GM18870 (cell line): ENCODE results near the gene DENND2D.

Experiments
- ATAC-seq: cut with Tn5 transposase; IDR thresholded peaks from one replicate; pipeline ENCODE4 v1.9.1; 2021; ENCODE audit warnings: moderate library complexity; ENCODE audit not compliant: unreplicated experiment

DENND2D gene

DNA sequence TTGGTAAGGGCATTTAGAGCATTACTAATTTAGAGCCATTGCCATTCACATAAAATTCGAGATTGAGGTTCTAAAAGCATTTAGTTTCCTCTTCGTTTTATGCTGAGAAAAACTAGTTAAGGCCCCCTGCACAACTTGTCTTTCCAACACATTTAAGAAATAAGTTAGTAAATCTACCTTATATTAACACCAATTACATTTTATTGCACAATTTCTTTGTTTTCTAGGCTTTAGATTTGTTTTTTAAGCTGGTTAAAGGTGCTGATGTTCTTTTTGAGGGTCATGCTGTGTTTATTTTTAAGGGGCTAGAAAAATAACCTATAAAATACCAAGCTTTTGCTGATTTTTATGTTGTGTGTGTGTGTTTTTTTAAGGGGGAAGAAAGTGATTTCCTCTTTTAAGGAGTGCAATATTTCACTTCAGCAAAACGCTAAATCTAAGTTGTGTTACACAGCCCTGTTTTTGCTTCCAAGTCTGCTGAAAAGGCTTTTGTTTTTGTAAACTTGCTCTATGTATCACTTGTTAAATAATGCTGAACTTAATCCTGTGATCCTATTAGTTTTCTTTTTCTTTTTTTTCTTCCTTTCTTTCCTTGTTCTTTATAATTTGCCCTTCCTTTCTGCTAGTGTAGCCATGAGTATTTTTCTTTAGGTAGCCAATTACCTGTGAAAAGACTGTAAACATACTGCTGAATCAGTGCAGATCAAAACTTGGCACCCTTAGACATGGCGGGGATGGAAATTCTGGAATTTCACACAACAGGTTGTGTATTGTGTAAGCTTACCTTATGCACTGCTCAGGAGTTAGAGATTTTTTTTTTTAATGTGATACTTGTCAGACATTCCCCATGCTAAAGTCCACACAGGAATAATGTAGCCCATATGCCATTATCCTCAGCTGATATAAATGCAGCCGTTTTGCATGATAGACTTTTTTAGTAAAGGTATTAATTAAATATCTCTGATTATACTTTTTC is 58.9 kb downstream of the DENND2D start:
- ATAC-seq: no peak

DNA sequence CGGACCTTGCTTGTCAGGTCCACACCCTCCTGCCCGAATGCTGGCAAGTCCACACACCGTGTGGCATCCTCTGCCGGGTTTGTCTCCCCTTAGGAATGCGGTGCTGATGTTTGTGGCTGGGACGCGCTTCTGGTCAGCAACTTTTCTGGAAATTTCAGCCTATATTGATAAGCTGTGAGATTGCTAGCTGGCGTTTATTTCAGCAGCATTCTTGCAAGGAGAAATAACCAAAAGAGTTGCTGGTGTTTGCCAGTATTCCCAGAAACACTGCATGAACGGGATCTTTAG is 59.8 kb downstream of the DENND2D start:
- ATAC-seq: no peak

DNA sequence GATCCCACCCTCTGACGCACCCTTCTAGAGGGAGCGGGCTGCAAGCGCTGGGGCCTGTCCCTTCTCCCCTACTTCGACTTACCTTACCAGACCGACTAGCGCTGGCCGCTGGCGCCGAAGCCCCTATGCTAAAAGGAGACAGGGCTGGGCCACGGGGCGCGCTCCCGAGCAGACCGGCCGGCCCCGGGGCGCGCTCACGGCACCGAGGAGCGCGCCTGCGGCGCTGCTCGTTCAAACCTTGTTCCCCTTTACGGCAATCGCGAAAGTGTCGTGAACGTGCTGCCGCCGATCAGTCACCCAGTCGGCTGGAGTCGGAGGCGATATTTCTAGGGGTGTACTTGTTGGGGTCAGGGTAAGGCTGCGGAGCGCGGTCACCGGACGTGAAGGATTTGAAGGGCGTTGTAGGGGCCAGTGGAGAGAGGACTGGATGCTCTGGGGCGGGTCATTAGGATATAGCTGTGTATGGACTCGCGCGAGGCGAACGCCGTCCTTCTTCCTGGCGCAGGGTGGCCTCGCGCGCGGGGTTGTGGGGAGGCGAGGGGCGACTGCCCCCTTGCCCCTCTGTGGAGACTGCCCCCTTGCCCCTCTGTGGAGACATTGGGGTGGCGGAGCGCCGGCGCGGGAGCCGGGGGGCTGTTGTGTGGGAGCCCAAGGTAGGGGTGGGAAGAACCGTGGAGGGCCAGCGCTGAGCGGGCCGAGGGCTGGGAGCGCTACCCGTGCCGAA is 60.3 kb downstream of the DENND2D start, which contains the start of the genes CEPT1 and DRAM2:
Gene CEPT1, plus strand, starts transcription at position 268 of the 724 bp plus-strand sequence. CDS start 7,492 bp downstream, outside the sequence.
Gene DRAM2, minus strand, starts transcription at position 138 of the 724 bp plus-strand sequence. CDS start 8,539 bp downstream, outside the sequence.
- peak; percentile 60 for ATAC-seq

DNA sequence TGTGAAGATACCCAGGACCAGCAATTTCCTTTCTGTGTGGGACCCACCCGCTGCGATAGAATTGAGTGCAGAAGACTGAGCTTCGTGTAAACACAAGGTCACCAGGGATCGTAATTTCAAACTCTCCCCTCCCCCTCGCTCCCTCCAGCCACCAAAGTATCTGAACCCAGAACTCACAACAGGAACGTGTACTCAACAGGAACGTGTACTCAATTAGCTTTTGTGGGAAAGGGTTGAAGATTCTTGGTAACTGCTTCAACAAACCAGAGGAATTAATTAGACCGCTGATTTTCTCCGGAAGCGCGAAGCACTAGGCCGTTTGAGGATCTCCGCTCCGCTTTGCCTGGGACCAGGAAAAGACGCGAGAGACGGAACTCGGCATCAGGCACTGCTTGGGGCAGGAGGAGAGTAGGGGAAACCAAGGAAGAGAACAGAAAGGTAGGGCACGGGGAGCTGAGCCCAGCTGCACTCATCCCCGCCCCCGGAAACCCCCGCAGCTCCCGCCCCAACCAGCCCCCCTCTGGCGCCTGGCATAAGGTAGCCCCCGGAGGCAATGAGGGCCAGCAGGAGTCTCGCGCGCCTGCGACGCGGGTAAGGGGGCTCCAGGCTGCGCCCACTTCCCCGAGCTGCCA is 61.0 kb downstream of the DENND2D start:
- peak; percentile 15 for ATAC-seq
